Subcutaneous adipose tissue (tissue), 4 donors: ENCODE data around the gene CYP46A1. TPM values are rescaled to one million over a fixed set of nuclear protein-coding genes. Genes with fewer than 3 reads are reported as not detected.

Experiments
- CTCF ChIP-seq: fragments of 450-650 bp; IDR thresholded peaks from one replicate; pipeline ENCODE4 v1.5.1; 2016; ENCODE audit warnings: low read depth, mild to moderate bottlenecking, control low read depth, antibody characterized with exemption, moderate library complexity
- total RNA-seq, 4 donors: library from RNA; depleted of rRNA; stranded (reverse); fragments of >200 nt; gene quantifications; one replicate each; pipeline ENCODE4 v1.1.0, GENCODE V29; 2016

The CYP46A1 gene
- total RNA-seq, 4 donors from 2014 or later, result 0.82 to 2.1 (median 1.1) TPM

GRCh38 chr14:99773521-99774497 lies 89.7 kb downstream of the CYP46A1 start:
- TF ChIP-seq CTCF, result no peak

GRCh38 chr14:99774556-99775307 lies 90.6 kb downstream of the CYP46A1 start:
- TF ChIP-seq CTCF, result no peak

GRCh38 chr14:99775351-99775750 lies 91.3 kb downstream of the CYP46A1 start:
- TF ChIP-seq CTCF, result no peak

Other genes with a start within 250 kb of the CYP46A1 start
- 100 to 1,000 TPM in 1 of 4 donors, 10 to 100 TPM in 3; 76.3 to 110 (median 96.6) TPM for gene SETD3, start 203.4 kb upstream of the CYP46A1 start, total RNA-seq
- gene CCNK, start 202.9 kb upstream of the CYP46A1 start, total RNA-seq, result 10 to 100 TPM; 21.1 to 26.8 (median 25.1) TPM
- 1 to 10 TPM in 2 of 4 donors, under 1 TPM in 2; 0.34 to 1.7 (median 0.80) TPM for gene CCDC85C, start 80.1 kb upstream of the CYP46A1 start, total RNA-seq
- gene HHIPL1, start 39.2 kb upstream of the CYP46A1 start, total RNA-seq, result 1 to 10 TPM; 1.3 to 4.8 (median 2.2) TPM
- gene EML1, start 109.1 kb downstream of the CYP46A1 start, total RNA-seq, result 10 to 100 TPM; 11.0 to 57.5 (median 24.5) TPM